ENCODE results near the gene GATAD2B. TPM values are rescaled to one million over a fixed set of nuclear protein-coding genes. Genes with fewer than 3 reads are reported as not detected.

Gene GATAD2B
- polyA plus RNA-seq, 1 experiment: 3.6 TPM

- ChIA-PET POLR2A (interaction anchor here (0.5 kb wide), 1 partner anchor 53 kb away, joined by 6 read pairs; the partner anchor contains the start of gene INTS3), CTCF (interaction anchor here (0.7 to 1.6 kb wide), 4 partner anchors 10 to 213 kb away, joined by 3 read pairs; partner anchors contain the start of gene RAB13)
- Histone ChIP-seq H3K36me3 (ENCODE audit: control insufficient read depth, insufficient read depth, low read length) (no peaks in the 10 kb centered on the region), H3K27me3 (ENCODE audit: control insufficient read depth, insufficient read depth, low read length) (no peaks in the 10 kb centered on the region), H3K4me3 (ENCODE audit: low read depth, low read length) (no peak overlapping the region)
- no peak for TF ChIP-seq CTCF (IDR thresholded peaks at IDR 0.05; ENCODE audit: insufficient read depth, low read depth, low read length)
- DNase-seq (ENCODE audit: low read depth): no peak
These were observed 142.2 kb downstream of the GATAD2B start for GRCh38 chr1:153780551-153780950.

GRCh38 chr1:153779781-153780541, 142.8 kb downstream of the GATAD2B start:
- ChIA-PET POLR2A (no interaction called here), CTCF (interaction anchor here (1.0 to 1.6 kb wide), 3 partner anchors 9 to 206 kb away, joined by 3 read pairs; partner anchors contain the start of gene RAB13)
- no peak for DNase-seq (ENCODE audit: low read depth)
- TF ChIP-seq CTCF (IDR thresholded peaks at IDR 0.05; ENCODE audit: insufficient read depth, low read depth, low read length): no peak
- H3K4me3 ChIP-seq (ENCODE audit: low read depth, low read length): no peak overlapping the region
- H3K27me3 ChIP-seq (ENCODE audit: control insufficient read depth, insufficient read depth, low read length): no peaks in the 10 kb centered on the region
- no peaks in the 10 kb centered on the region for H3K36me3 ChIP-seq (ENCODE audit: control insufficient read depth, insufficient read depth, low read length)

- Histone ChIP-seq H3K4me3 (ENCODE audit: low read depth, low read length) (no peak overlapping the region), H3K27me3 (ENCODE audit: control insufficient read depth, insufficient read depth, low read length) (no peaks in the 10 kb centered on the region), H3K36me3 (ENCODE audit: control insufficient read depth, insufficient read depth, low read length) (no peaks in the 10 kb centered on the region)
- POLR2A ChIA-PET: interaction anchor here (0.7 kb wide), 1 partner anchor 51 kb away, joined by 3 read pairs; no protein-coding TSS in a partner anchor
- no peak for DNase-seq (ENCODE audit: low read depth)
- TF ChIP-seq CTCF (IDR thresholded peaks at IDR 0.05; ENCODE audit: insufficient read depth, low read depth, low read length): no peak
- CTCF ChIA-PET: interaction anchor here (0.7 kb wide), 1 partner anchor 199 kb away, joined by 3 read pairs; the partner anchor contains the start of gene JTB
These were observed 143.8 kb downstream of the GATAD2B start for GRCh38 chr1:153778824-153779519.

GRCh38 chr1:153778051-153778823, 144.5 kb downstream of the GATAD2B start:
- no peaks in the 10 kb centered on the region for H3K27me3 ChIP-seq (ENCODE audit: control insufficient read depth, insufficient read depth, low read length)
- H3K36me3 ChIP-seq (ENCODE audit: control insufficient read depth, insufficient read depth, low read length): peaks cover under 1% of the 10 kb centered on the region
- ChIA-PET POLR2A (interaction anchor here (0.7 kb wide), 1 partner anchor 51 kb away, joined by 3 read pairs; no protein-coding TSS in a partner anchor), CTCF (interaction anchor here (0.7 kb wide), 1 partner anchor 199 kb away, joined by 3 read pairs; the partner anchor contains the start of gene JTB)
- TF ChIP-seq CTCF (IDR thresholded peaks at IDR 0.05; ENCODE audit: insufficient read depth, low read depth, low read length): no peak
- DNase-seq (ENCODE audit: low read depth): no peak
- no peak overlapping the region for H3K4me3 ChIP-seq (ENCODE audit: low read depth, low read length)

Measured in BJ (cell line).